Smooth muscle cell (in vitro differentiated cells): ENCODE measurements around the gene AMZ2. TPM values are rescaled to one million over a fixed set of nuclear protein-coding genes. Genes with fewer than 3 reads are reported as not detected.

Experiments used
- DNase-seq: peaks from one replicate; lab custom pipeline; 2025; ENCODE audit not compliant: unreplicated experiment; lab: John Stamatoyannopoulos, UW
- H2AFZ ChIP-seq: fragments of 200-600 bp; sonication (generic); 2 replicates; pipeline ENCODE4 v1.6.0; 2016; ENCODE audit warnings: antibody characterized with exemption, low read depth, mild to moderate bottlenecking
- H3F3A ChIP-seq: fragments of 200-600 bp; sonication (generic); 2 replicates; pipeline ENCODE4 v1.6.0; 2017; ENCODE audit warnings: antibody characterized with exemption, low read depth
- H3K27ac ChIP-seq: fragments of 200-600 bp; sonication (generic); 2 replicates; pipeline ENCODE4 v1.5.1; 2016; ENCODE audit warnings: low read depth, mild to moderate bottlenecking
- H3K27me3 ChIP-seq: fragments of 200-600 bp; sonication (generic); 2 replicates; pipeline ENCODE4 v1.6.1; 2016; ENCODE audit warnings: low read depth, mild to moderate bottlenecking
- H3K36me3 ChIP-seq: fragments of 200-600 bp; sonication (generic); 2 replicates; pipeline ENCODE4 v1.5.1; 2016; ENCODE audit warnings: low read depth
- H3K4me1 ChIP-seq: fragments of 200-600 bp; sonication (generic); 2 replicates; pipeline ENCODE4 v1.5.1; 2016; ENCODE audit warnings: low read depth
- H3K4me2 ChIP-seq: fragments of 200-600 bp; sonication (generic); 2 replicates; pipeline ENCODE4 v1.6.0; 2016; ENCODE audit warnings: mild to moderate bottlenecking
- H3K4me3 ChIP-seq: fragments of 200-600 bp; sonication (generic); 2 replicates; pipeline ENCODE4 v1.5.1; 2016; ENCODE audit warnings: mild to moderate bottlenecking
- H3K79me2 ChIP-seq: fragments of 200-600 bp; sonication (generic); 2 replicates; pipeline ENCODE4 v1.6.0; 2016; ENCODE audit warnings: low read depth, mild to moderate bottlenecking
- H3K9ac ChIP-seq: fragments of 200-600 bp; sonication (generic); 2 replicates; pipeline ENCODE4 v1.6.0; 2016; ENCODE audit warnings: low read depth
- H3K9me3 ChIP-seq: fragments of 200-600 bp; sonication (generic); replicated peaks from 2 replicates; pipeline ENCODE4 v1.5.1; 2016; ENCODE audit warnings: low read depth
- H4K20me1 ChIP-seq: fragments of 200-600 bp; sonication (generic); 2 replicates; pipeline ENCODE4 v1.6.0; 2016; ENCODE audit warnings: low read depth
- CTCF ChIP-seq: fragments of 200-600 bp; sonication (generic); IDR thresholded peaks from 2 replicates; pipeline ENCODE4 v1.5.1; 2017; ENCODE audit warnings: borderline replicate concordance, mild to moderate bottlenecking, antibody characterized with exemption; ENCODE audit not compliant: insufficient read depth, poor library complexity, severe bottlenecking
- WGBS: methylation state at CpG from one replicate; pipeline ENCODE4 v1.1.7; 2016; ENCODE audit warnings: low lambda C conversion rate; 5-methylcytosine and 5-hydroxymethylcytosine counted together
- polyA plus RNA-seq: library from polyadenylated mRNA; unstranded; fragments of >200 nt; fragmentation: Nextera tagmentation; extraction: Ambion mirVana; gene quantifications from 2 replicates; pipeline ENCODE4 v1.2.1, GENCODE V29; 2016
- total RNA-seq: library from RNA; depleted of rRNA; stranded (reverse); fragments of >200 nt; gene quantifications from 2 replicates; pipeline ENCODE4 v1.2.3, GENCODE V29; 2014

AMZ2 gene
- total and polyA plus RNA-seq, 2 experiments from 2014 or later: 66.3 to 75.5 TPM

- Histone ChIP-seq H4K20me1 (no peaks in the 10 kb centered on the region), H3K4me3 (no peak overlapping the region), H3K4me1 (peaks cover 7% of the 10 kb centered on the region), H3K79me2 (no peaks in the 10 kb centered on the region), H3K9ac (no peak overlapping the region), H3K9me3 (no peaks in the 10 kb centered on the region), H3F3A (no peaks in the 10 kb centered on the region), H3K27ac (no peak overlapping the region), H2AFZ (no peak overlapping the region), H3K27me3 (peaks cover 33% of the 10 kb centered on the region), H3K36me3 (no peaks in the 10 kb centered on the region), H3K4me2 (no peak overlapping the region)
- 82% methylated on average over 18 of the region's 18 CpGs for WGBS
- DNase-seq: no peak
- no peak for TF ChIP-seq CTCF
Measured at GRCh38 chr17:68296217-68297191, 48.7 kb downstream of the AMZ2 start.

- DNase-seq: no peak
Measured at GRCh38 chr17:68297195-68297594, 49.4 kb downstream of the AMZ2 start.

GRCh38 chr17:68298601-68299000 lies 50.8 kb downstream of the AMZ2 start:
- Histone ChIP-seq H3K4me1 (peaks cover 15% of the 10 kb centered on the region), H3K79me2 (no peaks in the 10 kb centered on the region), H3K4me3 (no peak overlapping the region), H3K36me3 (no peaks in the 10 kb centered on the region), H2AFZ (no peak overlapping the region), H3K4me2 (no peak overlapping the region), H3K9me3 (no peaks in the 10 kb centered on the region), H3F3A (no peaks in the 10 kb centered on the region), H3K27ac (no peak overlapping the region), H3K9ac (no peak overlapping the region), H3K27me3 (peaks cover 12% of the 10 kb centered on the region), H4K20me1 (no peaks in the 10 kb centered on the region)
- no peak for TF ChIP-seq CTCF
- no peak for DNase-seq

More at GRCh38 chr17:68297195-68297594, 49.4 kb downstream of the AMZ2 start:
- H3K27ac ChIP-seq: no peak overlapping the region
- H2AFZ ChIP-seq: no peak overlapping the region
- H3K79me2 ChIP-seq: no peaks in the 10 kb centered on the region
- no peaks in the 10 kb centered on the region for H3K36me3 ChIP-seq
- no peaks in the 10 kb centered on the region for H4K20me1 ChIP-seq
- no peaks in the 10 kb centered on the region for H3K9me3 ChIP-seq
- H3K9ac ChIP-seq: no peak overlapping the region
- H3K4me1 ChIP-seq: peaks cover 14% of the 10 kb centered on the region
- H3K4me2 ChIP-seq: no peak overlapping the region
- no peak for TF ChIP-seq CTCF
- H3K27me3 ChIP-seq: peaks cover 26% of the 10 kb centered on the region
- WGBS: 95% methylated on average over 4 of the region's 4 CpGs
- no peak overlapping the region for H3K4me3 ChIP-seq
- H3F3A ChIP-seq: no peaks in the 10 kb centered on the region
